HG03139 (cell line): Measurements from ENCODE around the gene TDRD10.
"Not testable (repeated sequence)": the region's sequence is repeated elsewhere in the genome, so short reads cannot be mapped to it uniquely, and the experiment has no call there.

Experiments
- ATAC-seq: cut with Tn5 transposase; IDR thresholded peaks from one replicate; pipeline ENCODE4 v1.9.1; 2021; ENCODE audit not compliant: unreplicated experiment

The TDRD10 gene

DNA sequence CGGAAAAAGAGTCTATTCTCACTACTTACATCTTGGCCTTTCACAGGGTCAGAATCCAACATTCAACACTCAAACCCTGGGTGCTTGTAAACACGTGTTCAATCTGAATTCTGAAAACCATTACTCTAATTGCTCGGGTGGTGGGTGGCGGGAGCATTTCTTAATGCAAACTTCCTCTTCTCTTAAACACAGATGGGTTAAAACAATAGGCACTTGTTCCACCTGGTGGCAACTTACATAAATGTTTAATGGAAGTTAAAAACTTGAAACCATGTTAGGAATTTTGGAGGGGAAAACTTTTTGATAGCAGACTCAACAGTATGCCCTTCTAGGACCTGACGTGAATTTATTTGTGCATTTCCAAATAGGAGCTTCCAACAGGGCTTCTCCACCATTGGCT is 23.4 kb upstream of the TDRD10 start:
- no peak for ATAC-seq

- no peak for ATAC-seq
Measured at GRCh38 chr1:154479764-154480421, 22.1 kb upstream of the TDRD10 start.

DNA sequence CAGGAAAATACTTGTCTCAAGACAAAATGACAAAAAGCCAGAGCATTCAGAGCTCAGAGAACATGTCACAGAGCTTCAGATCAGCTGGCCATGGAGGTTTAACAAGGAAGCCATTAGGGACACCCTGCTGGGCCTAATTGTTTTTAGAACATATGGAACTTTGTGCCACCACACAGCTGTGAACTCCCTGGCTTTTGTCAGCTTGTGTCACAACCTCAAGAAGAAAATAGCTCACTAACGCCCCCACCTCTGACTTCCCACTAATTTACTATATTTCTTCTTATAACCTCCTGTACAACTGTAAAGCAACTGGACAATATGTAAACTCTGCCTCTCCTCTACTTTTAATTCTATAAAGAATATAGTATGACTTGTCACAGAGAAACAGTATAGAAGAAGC is 21.0 kb upstream of the TDRD10 start:
- no peak for ATAC-seq

GRCh38 chr1:154483941-154484803 is 17.8 kb upstream of the TDRD10 start:
- ATAC-seq: no peak

GRCh38 chr1:154485106-154485505 is 16.9 kb upstream of the TDRD10 start:
- ATAC-seq: no peak

- ATAC-seq: no peak
Measured at GRCh38 chr1:154485910-154486496, 16.0 kb upstream of the TDRD10 start.

DNA sequence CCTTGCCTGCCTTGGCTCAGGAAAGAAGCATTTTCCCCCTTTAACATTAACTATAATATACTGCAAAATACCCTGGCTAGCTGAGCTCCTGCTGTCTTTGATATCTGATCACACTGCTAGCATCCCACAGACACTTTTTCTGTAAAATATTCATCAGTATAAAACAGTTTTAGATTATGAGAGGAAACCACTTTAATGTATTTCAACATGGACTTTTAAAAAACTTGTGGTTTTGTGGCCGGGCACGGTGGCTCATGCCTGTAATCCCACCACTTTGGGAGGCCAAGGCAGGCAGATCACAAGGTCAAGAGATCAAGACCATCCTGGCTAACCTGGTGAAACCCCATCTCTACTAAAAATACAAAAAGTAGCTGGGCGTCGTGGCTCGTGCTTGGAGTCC is 15.3 kb upstream of the TDRD10 start:
- ATAC-seq: not testable (repeated sequence)

DNA sequence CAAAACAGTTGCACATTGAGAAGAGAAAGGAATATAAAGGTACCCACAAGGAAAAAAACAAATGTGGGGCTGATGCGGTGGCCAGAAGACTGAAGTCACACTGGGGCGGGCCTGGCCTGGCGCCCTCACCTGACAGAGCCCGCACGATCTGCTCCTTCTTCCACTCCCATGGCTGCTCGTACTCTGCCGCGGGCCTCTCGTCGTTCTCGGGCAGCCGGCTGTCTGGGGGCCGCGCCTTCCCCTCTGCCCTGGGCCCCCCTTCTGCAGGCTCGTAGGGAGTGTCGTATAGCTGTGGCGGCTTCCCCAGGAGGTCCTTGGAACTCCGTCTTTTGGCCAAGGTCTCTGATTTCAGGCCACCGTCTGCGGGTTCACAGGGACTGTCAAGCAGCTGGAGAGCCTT is 13.1 kb upstream of the TDRD10 start:
- no peak for ATAC-seq

GRCh38 chr1:154489695-154490274 is 12.2 kb upstream of the TDRD10 start:
- no peak for ATAC-seq

DNA sequence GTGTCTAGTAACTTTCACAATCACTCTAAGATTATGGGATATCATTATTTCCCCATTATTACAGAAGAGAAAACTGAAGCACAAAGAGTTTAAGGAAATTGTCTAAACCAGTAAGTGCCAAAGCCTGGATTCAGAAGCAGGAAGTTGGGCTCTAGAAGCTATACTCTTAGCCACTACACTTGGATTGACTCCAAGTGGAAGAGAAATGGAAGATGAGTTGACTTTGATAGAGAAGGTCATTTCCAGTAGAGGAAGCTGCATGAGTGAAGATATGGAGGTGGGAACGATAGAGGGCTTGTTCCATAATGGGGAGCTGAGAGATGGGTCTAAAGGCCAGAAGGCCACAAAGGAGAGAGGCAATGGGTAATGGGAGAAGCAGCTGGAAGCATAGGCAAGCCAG is 11.7 kb upstream of the TDRD10 start:
- no peak for ATAC-seq

DNA sequence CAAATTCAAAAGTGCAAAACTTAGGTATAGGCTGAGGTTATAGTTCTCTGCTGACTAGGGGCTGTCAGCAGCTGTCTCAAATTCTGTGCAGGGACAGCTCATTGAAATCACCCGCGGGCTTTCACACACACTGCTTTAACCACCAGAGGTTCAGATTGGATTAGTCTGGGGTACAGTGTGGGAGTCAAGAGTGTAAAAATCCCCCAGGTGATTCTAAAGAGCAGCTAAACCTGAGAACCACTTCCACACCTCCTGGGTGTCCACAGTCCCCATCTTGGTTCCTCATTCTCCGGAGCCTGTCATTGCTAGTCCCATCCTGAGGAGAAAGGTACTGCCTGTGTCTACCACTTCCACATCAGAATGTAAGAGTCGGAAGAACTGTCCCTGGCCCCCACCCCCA is 9.9 kb upstream of the TDRD10 start:
- no peak for ATAC-seq

DNA sequence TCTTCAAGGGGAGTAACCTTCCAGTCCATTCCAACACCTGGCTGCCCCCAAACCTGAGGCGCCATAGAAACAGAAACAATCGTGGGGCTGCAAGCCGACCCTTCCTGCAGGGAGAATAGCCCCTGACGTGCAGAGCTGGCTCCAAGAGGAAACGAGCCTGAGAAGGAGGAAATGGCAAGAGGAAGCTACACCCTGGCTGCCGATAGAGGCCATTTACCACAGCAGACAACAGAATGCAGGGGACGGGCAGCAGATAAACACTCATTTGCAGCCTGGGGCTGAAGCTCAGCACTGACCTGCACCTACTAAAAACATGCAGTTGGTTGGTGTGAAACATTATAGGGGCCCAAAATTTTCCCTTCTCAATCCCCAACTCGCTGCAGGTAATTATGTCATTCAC is 8.7 kb upstream of the TDRD10 start:
- no peak for ATAC-seq

- no peak for ATAC-seq
Measured at GRCh38 chr1:154495496-154496273, 6.3 kb upstream of the TDRD10 start.

DNA sequence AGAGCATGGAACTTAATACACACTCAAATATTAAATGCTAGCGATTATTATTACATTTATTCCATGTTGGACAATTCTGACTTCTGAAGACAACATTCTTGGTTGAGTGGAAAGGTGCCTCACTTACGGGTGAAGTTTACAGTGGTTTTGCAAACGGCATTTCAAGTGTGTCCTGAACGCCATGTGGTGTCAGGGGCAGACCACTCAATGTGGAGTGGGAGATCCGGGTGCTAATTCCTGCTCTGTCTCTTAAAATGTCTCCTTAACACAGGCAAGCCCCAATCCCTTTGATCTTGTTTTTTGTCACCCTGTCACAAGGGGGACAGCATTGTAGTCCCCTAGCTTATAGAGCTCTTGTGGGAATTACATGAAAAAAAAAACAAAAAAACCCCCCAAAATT is 5.6 kb upstream of the TDRD10 start:
- ATAC-seq: no peak

- ATAC-seq: no peak
Measured at GRCh38 chr1:154497026-154497806, 4.8 kb upstream of the TDRD10 start.

GRCh38 chr1:154499446-154499845 is 2.6 kb upstream of the TDRD10 start:
- ATAC-seq: no peak

GRCh38 chr1:154500533-154500932 is 1.5 kb upstream of the TDRD10 start:
- ATAC-seq: no peak

DNA sequence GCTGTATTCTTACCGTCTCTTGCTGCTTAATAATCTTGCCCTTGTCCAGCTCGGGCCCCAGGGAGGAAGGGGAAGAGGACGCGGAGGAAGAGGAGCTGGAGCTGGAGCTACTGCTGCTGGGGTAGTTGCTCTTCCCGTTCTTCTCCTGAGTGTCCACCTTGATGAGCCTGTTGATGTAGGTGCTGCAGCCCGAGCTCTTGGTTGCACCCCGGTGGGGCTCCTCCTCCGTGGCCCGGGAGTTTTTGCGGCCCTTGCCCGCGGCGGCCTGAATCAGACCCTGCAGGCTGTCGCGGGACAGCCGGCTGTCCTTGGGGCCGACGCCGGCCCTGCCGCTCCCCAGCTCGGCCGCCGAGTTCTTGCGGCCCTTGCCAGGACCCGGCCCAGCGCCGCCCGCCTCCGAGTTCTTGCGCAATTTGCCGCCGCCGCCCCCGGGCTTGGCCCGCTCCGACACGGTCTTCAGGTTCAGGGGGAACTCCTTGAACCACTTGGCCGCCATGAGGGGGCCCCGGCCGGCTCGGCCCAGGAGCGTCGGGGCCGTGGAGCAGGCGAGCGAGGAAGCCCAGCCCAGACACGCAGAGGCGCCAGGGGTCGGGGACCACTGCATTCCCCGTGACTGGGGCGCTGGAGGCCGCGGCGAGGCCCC is 475 bp upstream of the TDRD10 start:
- no peak for ATAC-seq

GRCh38 chr1:154502744-154503115 is 711 bp downstream of the TDRD10 start:
- no peak for ATAC-seq

- ATAC-seq: no peak
Measured at GRCh38 chr1:154503898-154504297, 1.9 kb downstream of the TDRD10 start.
